NCI-H510A treated with DMSO at 0.1 percent for 48 hours (cell line): Measurements from ENCODE around the gene SRL.
A peak's percentile ranks its signal among the peaks of the same experiment; 100 is the strongest.
"Not testable (repeated sequence)": the region's sequence is repeated elsewhere in the genome, so short reads cannot be mapped to it uniquely, and the experiment has no call there.

ENCODE experiments used
- DNase-seq: peaks from one replicate; lab custom pipeline; 2025; lab: John Stamatoyannopoulos, UW

Gene SRL

GRCh38 chr16:4160658-4161430, 81.0 kb downstream of the SRL start:
- DNase-seq: no peak

- no peak for DNase-seq
Observed at GRCh38 chr16:4159726-4160125, 82.2 kb downstream of the SRL start.

- DNase-seq: no peak
Observed at GRCh38 chr16:4158143-4159093, 83.5 kb downstream of the SRL start.

GRCh38 chr16:4157376-4157825, 84.5 kb downstream of the SRL start:
- DNase-seq: no peak

GRCh38 chr16:4156503-4156902, 85.4 kb downstream of the SRL start:
- not testable (repeated sequence) for DNase-seq

- DNase-seq: not testable (repeated sequence)
Observed at GRCh38 chr16:4153364-4153763, 88.5 kb downstream of the SRL start.

- DNase-seq: no peak
Observed at GRCh38 chr16:4152267-4152666, 89.6 kb downstream of the SRL start.

GRCh38 chr16:4147236-4147635, 94.6 kb downstream of the SRL start:
- DNase-seq: no peak

- DNase-seq: no peak
Observed at GRCh38 chr16:4142268-4142667, 99.6 kb downstream of the SRL start.

- DNase-seq: no peak
Observed at GRCh38 chr16:4141604-4142003, 100.3 kb downstream of the SRL start.

GRCh38 chr16:4140652-4141051, 101.2 kb downstream of the SRL start:
- DNase-seq: peak; percentile 64

- no peak for DNase-seq
Observed at GRCh38 chr16:4139968-4140367, 101.9 kb downstream of the SRL start.
